WTC11 (cell line): ENCODE measurements around the gene CDA. TPM values are rescaled to one million over a fixed set of nuclear protein-coding genes. Genes with fewer than 3 reads are reported as not detected.

ENCODE experiments used
- ATAC-seq: fragments of 200-7000 bp; cut with Tn5 transposase; 2 replicates; pipeline ENCODE4 v1.10.0; 2021; ENCODE audit warnings: mild to moderate bottlenecking, moderate library complexity
- CTCF ChIA-PET: fragments of 300-600 bp; sonication (Branson Sonifier 250); formaldehyde crosslinking; loops from one replicate; lab custom pipeline; 2021; ENCODE audit warnings: antibody characterized with exemption; lab: Charles Lee
- POLR2A ChIA-PET: fragments of 350-600 bp; sonication (Branson Sonifier 250); formaldehyde crosslinking; loops from one replicate; lab custom pipeline; 2021; ENCODE audit warnings: antibody characterized with exemption; lab: Charles Lee
- DNase-seq: peaks from one replicate; pipeline ENCODE4 v3.0.0; 2021; ENCODE audit warnings: low spot score
- H3K27ac Mint-ChIP-seq: 2 replicates; pipeline ENCODE4 v1.8.0; 2021; ENCODE audit warnings: mixed read lengths
- H3K27me3 Mint-ChIP-seq: 2 replicates; pipeline ENCODE4 v1.8.0; 2021; ENCODE audit warnings: low read depth, mild to moderate bottlenecking, moderate library complexity, mixed read lengths
- H3K36me3 Mint-ChIP-seq: 2 replicates; pipeline ENCODE4 v1.8.0; 2021; ENCODE audit warnings: mixed read lengths
- H3K4me1 Mint-ChIP-seq: 2 replicates; pipeline ENCODE4 v1.8.0; 2022; ENCODE audit warnings: mixed read lengths
- H3K4me3 Mint-ChIP-seq: 2 replicates; pipeline ENCODE4 v1.8.0; 2021; ENCODE audit warnings: mild to moderate bottlenecking, moderate library complexity, mixed read lengths
- H3K9me3 Mint-ChIP-seq: 2 replicates; pipeline ENCODE4 v1.8.0; 2021; ENCODE audit warnings: mixed read lengths
- AR ChIP-seq: fragments of 250-450 bp; sonication (Bioruptor Pico); IDR thresholded peaks from 2 replicates; pipeline ENCODE4 v1.9.0; 2021; ENCODE audit warnings: mild to moderate bottlenecking
- ARID4B ChIP-seq: sonication (generic); formaldehyde crosslinking; IDR thresholded peaks from 2 replicates; pipeline ENCODE4 v1.8.0; 2023; ENCODE audit warnings: missing genetic modification reagents, mild to moderate bottlenecking, borderline replicate concordance
- ATF2 ChIP-seq: sonication (generic); formaldehyde crosslinking; IDR thresholded peaks from 2 replicates; pipeline ENCODE4 v1.8.1; 2022; ENCODE audit warnings: low read depth, missing genetic modification reagents, borderline replicate concordance
- CREB1 ChIP-seq: sonication (generic); formaldehyde crosslinking; IDR thresholded peaks from 2 replicates; pipeline ENCODE4 v1.8.0; 2023; ENCODE audit warnings: mild to moderate bottlenecking, missing genetic modification reagents
- E2F1 ChIP-seq: sonication (generic); formaldehyde crosslinking; IDR thresholded peaks from 2 replicates; pipeline ENCODE4 v1.8.0; 2022; ENCODE audit warnings: mild to moderate bottlenecking, missing genetic modification reagents
- ELF4 ChIP-seq: sonication (generic); formaldehyde crosslinking; IDR thresholded peaks from 2 replicates; pipeline ENCODE4 v1.8.1; 2022; ENCODE audit warnings: low read depth, mild to moderate bottlenecking, moderate library complexity, missing genetic modification reagents
- FOXP1 ChIP-seq: sonication (generic); formaldehyde crosslinking; IDR thresholded peaks from 2 replicates; pipeline ENCODE4 v1.8.0; 2022; ENCODE audit warnings: missing genetic modification reagents, mild to moderate bottlenecking, moderate library complexity, borderline replicate concordance
- KAT7 ChIP-seq: sonication (generic); formaldehyde crosslinking; IDR thresholded peaks from 2 replicates; pipeline ENCODE4 v1.8.1; 2023; ENCODE audit warnings: missing genetic modification reagents, mild to moderate bottlenecking, borderline replicate concordance
- NFYB ChIP-seq: sonication (generic); formaldehyde crosslinking; conservative IDR thresholded peaks from 2 replicates; pipeline ENCODE4 v1.8.0; 2022; ENCODE audit warnings: low read depth, missing genetic modification reagents
- NR2C2 ChIP-seq: sonication (generic); formaldehyde crosslinking; IDR thresholded peaks from 2 replicates; pipeline ENCODE4 v1.8.0; 2022; ENCODE audit warnings: mild to moderate bottlenecking, missing genetic modification reagents
- PRDM15 ChIP-seq: sonication (generic); formaldehyde crosslinking; IDR thresholded peaks from 2 replicates; pipeline ENCODE4 v1.8.0; 2022; ENCODE audit warnings: missing genetic modification reagents
- RELA ChIP-seq: sonication (generic); formaldehyde crosslinking; IDR thresholded peaks from 2 replicates; pipeline ENCODE4 v1.8.1; 2022; ENCODE audit warnings: missing genetic modification reagents, mild to moderate bottlenecking, borderline replicate concordance
- STAT6 ChIP-seq: sonication (generic); formaldehyde crosslinking; conservative IDR thresholded peaks from 2 replicates; pipeline ENCODE4 v1.8.1; 2023; ENCODE audit warnings: mild to moderate bottlenecking, low read depth, missing genetic modification reagents, moderate library complexity
- USF1 ChIP-seq: sonication (generic); formaldehyde crosslinking; IDR thresholded peaks from 2 replicates; pipeline ENCODE4 v1.8.0; 2022; ENCODE audit warnings: mild to moderate bottlenecking, missing genetic modification reagents
- ZBTB21 ChIP-seq: sonication (generic); formaldehyde crosslinking; IDR thresholded peaks from 2 replicates; pipeline ENCODE4 v1.8.1; 2023; ENCODE audit warnings: mild to moderate bottlenecking, missing genetic modification reagents, borderline replicate concordance
- ZNF121 ChIP-seq: sonication (generic); formaldehyde crosslinking; IDR thresholded peaks from 2 replicates; pipeline ENCODE4 v1.8.0; 2023; ENCODE audit warnings: missing genetic modification reagents
- ZNF219 ChIP-seq: sonication (generic); formaldehyde crosslinking; IDR thresholded peaks from 2 replicates; pipeline ENCODE4 v1.8.0; 2023; ENCODE audit warnings: missing genetic modification reagents, mild to moderate bottlenecking, borderline replicate concordance
- ZNF317 ChIP-seq: sonication (generic); formaldehyde crosslinking; IDR thresholded peaks from 2 replicates; pipeline ENCODE4 v1.8.1; 2023; ENCODE audit warnings: low read depth, mild to moderate bottlenecking, moderate library complexity, missing genetic modification reagents, borderline replicate concordance
- total RNA-seq: library from RNA; stranded (reverse); gene quantifications from 3 replicates; pipeline ENCODE4 v1.2.3, GENCODE V29; 2021

CDA gene
- total RNA-seq, 1 experiment from 2014 or later = 12.5 TPM

- TF ChIP-seq ARID4B (CRISPR knock-in tag) = no peak
- TF ChIP-seq ATF2 (CRISPR knock-in tag) = no peak
- no peak for TF ChIP-seq ZNF121 (CRISPR knock-in tag)
- TF ChIP-seq NR2C2 (CRISPR knock-in tag) = no peak
- no peak for TF ChIP-seq ZNF317
- TF ChIP-seq ZBTB21 (CRISPR knock-in tag) = no peak
- TF ChIP-seq STAT6 = no peak
- no peak for TF ChIP-seq PRDM15
- TF ChIP-seq USF1 (CRISPR knock-in tag) = no peak
- no peak for TF ChIP-seq FOXP1 (CRISPR knock-in tag)
- no peak for TF ChIP-seq CREB1 (CRISPR knock-in tag)
- TF ChIP-seq NFYB (CRISPR knock-in tag) = no peak
- TF ChIP-seq E2F1 (CRISPR knock-in tag) = no peak
- no peak for TF ChIP-seq RELA (CRISPR knock-in tag)
- TF ChIP-seq KAT7 (CRISPR knock-in tag) = no peak
- no peak for TF ChIP-seq ELF4 (CRISPR knock-in tag)
- TF ChIP-seq ZNF219 (CRISPR knock-in tag) = no peak
- no peak for TF ChIP-seq AR (CRISPR knock-in tag)
- Mint-ChIP-seq H3K4me3 (no peak overlapping the region), H3K27me3 (peaks cover 11% of the 10 kb centered on the region), H3K9me3 (no peaks in the 10 kb centered on the region), H3K36me3 (no peaks in the 10 kb centered on the region), H3K27ac (no peak overlapping the region), H3K4me1 (0 out of 2 replicates have a peak, but pooled peaks cover 4% of the 10 kb centered on the region)
- DNase-seq = no peak
- CTCF ChIA-PET = interaction anchor here (0.5 to 2.2 kb wide), 2 partner anchors 15 to 55 kb away, joined by 3 to 18 read pairs; partner anchors contain the start of gene PINK1
- no peak for ATAC-seq
- POLR2A ChIA-PET = no interaction called here
These were observed 10.0 kb upstream of the CDA start for GRCh38 chr1:20578721-20579395.
